NCI-H2107 treated with DMSO at 0.1 percent for 48 hours (cell line): ENCODE measurements around the gene XRCC3.

ENCODE experiments used
- DNase-seq: peaks from one replicate; lab custom pipeline; 2025; ENCODE audit not compliant: unreplicated experiment; lab: John Stamatoyannopoulos, UW

XRCC3 gene

GRCh38 chr14:103715052-103716000 is at the start of gene XRCC3, which contains the start of gene ZFYVE21:
Gene XRCC3 (minus strand): TSS chr14:103715451. CDS start chr14:103711087, 4,364 bp downstream.
Gene ZFYVE21 (plus strand): TSS chr14:103715810. CDS start chr14:103715842, 32 bp downstream.
- peak; percentile 100 for DNase-seq

- peak; percentile 91 for DNase-seq
Observed at GRCh38 chr14:103763730-103764488, 48.7 kb upstream of the XRCC3 start.

- no peak for DNase-seq
Observed at GRCh38 chr14:103762541-103762940, 47.3 kb upstream of the XRCC3 start.

- DNase-seq: no peak
Observed at GRCh38 chr14:103762036-103762435, 46.8 kb upstream of the XRCC3 start.

- DNase-seq: no peak
Observed at GRCh38 chr14:103758059-103758776, 43.0 kb upstream of the XRCC3 start.

- no peak for DNase-seq
Observed at GRCh38 chr14:103755060-103755459, 39.8 kb upstream of the XRCC3 start.

- no peak for DNase-seq
Observed at GRCh38 chr14:103753774-103754173, 38.5 kb upstream of the XRCC3 start.

- DNase-seq: no peak
Observed at GRCh38 chr14:103749860-103750259, 34.6 kb upstream of the XRCC3 start.

GRCh38 chr14:103749452-103749851 is 34.2 kb upstream of the XRCC3 start:
- DNase-seq: no peak

- peak; percentile 34 for DNase-seq
Observed at GRCh38 chr14:103748534-103748857, 33.2 kb upstream of the XRCC3 start.

- no peak for DNase-seq
Observed at GRCh38 chr14:103746701-103747100, 31.4 kb upstream of the XRCC3 start.

- no peak for DNase-seq
Observed at GRCh38 chr14:103745424-103745823, 30.2 kb upstream of the XRCC3 start.

GRCh38 chr14:103744621-103745395 is 29.6 kb upstream of the XRCC3 start:
- no peak for DNase-seq

GRCh38 chr14:103743691-103744090 is 28.4 kb upstream of the XRCC3 start:
- DNase-seq: no peak

GRCh38 chr14:103742499-103743255 is 27.4 kb upstream of the XRCC3 start:
- no peak for DNase-seq

GRCh38 chr14:103741876-103742275 is 26.6 kb upstream of the XRCC3 start:
- no peak for DNase-seq

- no peak for DNase-seq
Observed at GRCh38 chr14:103740991-103741689, 25.9 kb upstream of the XRCC3 start.

GRCh38 chr14:103739793-103740501 is 24.7 kb upstream of the XRCC3 start:
- DNase-seq: no peak

- DNase-seq: no peak
Observed at GRCh38 chr14:103739466-103739792, 24.2 kb upstream of the XRCC3 start.
